A673 (cell line): ENCODE data around the gene HOXC10. TPM values are rescaled to one million over a fixed set of nuclear protein-coding genes. Genes with fewer than 3 reads are reported as not detected.

Experiments used
- BruUV-seq: library from RNA; stranded (reverse); fragments of 400-500 nt; replicated peaks from 2 replicates; lab custom pipeline; 2021; lab: Mats Ljungman, UMichigan
- CTCF ChIA-PET: fragments of 300-600 bp; sonication (Branson Sonifier 250); formaldehyde crosslinking; loops from one replicate; lab custom pipeline; 2022; ENCODE audit warnings: antibody characterized with exemption; lab: Charles Lee
- POLR2A ChIA-PET: fragments of 300-600 bp; sonication (Branson Sonifier 250); formaldehyde crosslinking; loops from one replicate; lab custom pipeline; 2022; ENCODE audit warnings: antibody characterized with exemption; ENCODE audit not compliant: low non-redundant PET; lab: Charles Lee
- DNase-seq: peaks from one replicate; pipeline ENCODE4 v3.0.0-alpha.2; 2015; ENCODE audit warnings: low spot score
- H3K27ac ChIP-seq: fragments of 200-600 bp; sonication (generic); 2 replicates; pipeline ENCODE4 v1.5.1; 2016; ENCODE audit warnings: mixed run types, low read depth, mild to moderate bottlenecking, mixed read lengths, antibody characterized with exemption, low read length; ENCODE audit not compliant: poor library complexity, severe bottlenecking
- H3K27me3 ChIP-seq: fragments of 200-600 bp; sonication (generic); replicated peaks from 2 replicates; pipeline ENCODE4 v1.6.1; 2017; ENCODE audit warnings: mixed run types, low read depth, mild to moderate bottlenecking, mixed read lengths, antibody characterized with exemption, low read length; ENCODE audit not compliant: insufficient read depth, poor library complexity
- H3K36me3 ChIP-seq: fragments of 200-600 bp; sonication (generic); 2 replicates; pipeline ENCODE4 v1.6.1; 2016; ENCODE audit warnings: mixed run types, mild to moderate bottlenecking, mixed read lengths, antibody characterized with exemption, low read length; ENCODE audit not compliant: insufficient read depth, poor library complexity, severe bottlenecking
- H3K4me1 ChIP-seq: fragments of 200-600 bp; sonication (generic); 2 replicates; pipeline ENCODE4 v1.6.1; 2017; ENCODE audit warnings: mixed run types, mild to moderate bottlenecking, mixed read lengths, antibody characterized with exemption, low read length; ENCODE audit not compliant: insufficient read depth, poor library complexity, severe bottlenecking
- H3K4me3 ChIP-seq: fragments of 200-600 bp; sonication (generic); 2 replicates; pipeline ENCODE4 v1.5.1; 2016; ENCODE audit warnings: low read depth, mixed run types, mild to moderate bottlenecking, mixed read lengths, low read length; ENCODE audit not compliant: poor library complexity, severe bottlenecking
- H3K9me3 ChIP-seq: fragments of 200-600 bp; sonication (generic); 2 replicates; pipeline ENCODE4 v1.6.1; 2016; ENCODE audit warnings: mixed run types, low read depth, mild to moderate bottlenecking, mixed read lengths, antibody characterized with exemption, low read length; ENCODE audit not compliant: poor library complexity, severe bottlenecking
- CTCF ChIP-seq: fragments of 300-800, 200-600 bp; sonication (generic); conservative IDR thresholded peaks from 2 replicates; pipeline ENCODE4 v1.5.1; 2017; ENCODE audit warnings: low read depth, mild to moderate bottlenecking, antibody characterized with exemption, low read length, moderate library complexity, mixed read lengths
- EZH2 ChIP-seq: fragments of 200-600 bp; sonication (generic); IDR thresholded peaks from 2 replicates; pipeline ENCODE4 v1.6.1; 2017; ENCODE audit warnings: borderline replicate concordance, low read depth, mild to moderate bottlenecking, mixed read lengths, antibody characterized with exemption, low read length; ENCODE audit not compliant: poor library complexity, severe bottlenecking
- intact Hi-C: fragments of 100-400 bp; cut with micrococcal nuclease; formaldehyde crosslinking; loops from one replicate; pipeline ENCODE4 v1.10.0; 2022; ENCODE audit not compliant: unreplicated experiment
- total RNA-seq: library from RNA; stranded (reverse); gene quantifications from 2 replicates; pipeline ENCODE4 v1.2.3, GENCODE V29; 2021

HOXC10 gene
- total RNA-seq, 1 experiment from 2014 or later = 27.8 TPM

GRCh38 chr12:53999559-54000115 lies 14.7 kb downstream of the HOXC10 start:
- TF ChIP-seq EZH2 (no peak), CTCF (no peak)
- no peaks in the 10 kb centered on the region for H3K9me3 ChIP-seq
- intact Hi-C loops = no loop called here
- CTCF ChIA-PET = interaction anchor here (0.5 to 0.9 kb wide), 3 partner anchors 9 to 701 kb away, joined by 3 to 13 read pairs (median 3); partner anchors contain the start of genes HOXC10 and HOXC8
- H3K4me1 ChIP-seq = peaks cover 66% of the 10 kb centered on the region
- H3K27ac ChIP-seq = peak overlapping the region; percentile 97
- H3K4me3 ChIP-seq = peak overlapping the region; percentile 70
- peak; percentile 94 for DNase-seq
- peaks cover 9% of the 10 kb centered on the region for H3K36me3 ChIP-seq
- POLR2A ChIA-PET = interaction anchor here (0.5 to 1.1 kb wide), 2 partner anchors 12 to 26 kb away, joined by 3 to 5 read pairs; no protein-coding TSS in a partner anchor
- no TSS peak for BruUV-seq
- no peaks in the 10 kb centered on the region for H3K27me3 ChIP-seq

GRCh38 chr12:54000116-54001114 lies 15.5 kb downstream of the HOXC10 start, which contains the start of gene HOXC9:
Gene HOXC9, plus strand, starts transcription at chr12:54000161. Its CDS starts 28 bp downstream, at chr12:54000189.
- H3K27ac ChIP-seq = peak within 1 kb of the TSS; percentile 98
- no peaks in the 10 kb centered on the region for H3K27me3 ChIP-seq
- BruUV-seq = no TSS peak
- H3K9me3 ChIP-seq = no peaks in the 10 kb centered on the region
- H3K4me3 ChIP-seq = peak within 1 kb of the TSS; percentile 70
- TF ChIP-seq EZH2 = no peak
- no peak for TF ChIP-seq CTCF
- intact Hi-C loops = no loop called here
- POLR2A ChIA-PET = interaction anchor here (0.5 to 1.1 kb wide), 2 partner anchors 12 to 26 kb away, joined by 3 to 5 read pairs; no protein-coding TSS in a partner anchor
- no peak for DNase-seq
- peaks cover 63% of the 10 kb centered on the region for H3K4me1 ChIP-seq
- CTCF ChIA-PET = interaction anchor here (0.5 to 0.9 kb wide), 3 partner anchors 8 to 210 kb away, joined by 3 to 13 read pairs (median 6); partner anchors contain the start of genes HOXC10 and HOXC8
- peaks cover 9% of the 10 kb centered on the region for H3K36me3 ChIP-seq
